Superior temporal gyrus (tissue), 1 donor: ENCODE results near the gene HOXD3.

ENCODE experiments used
- DNase-seq: peaks from one replicate; pipeline ENCODE4 v3.0.0-alpha.2; 2016; ENCODE audit errors: extremely low spot score

Gene HOXD3

GRCh38 chr2:176121190-176122051 lies 35.7 kb upstream of the HOXD3 start:
- DNase-seq, result no peak

- DNase-seq, result no peak
Observed at GRCh38 chr2:176122052-176122682, 34.9 kb upstream of the HOXD3 start.

GRCh38 chr2:176122683-176123410 lies 34.3 kb upstream of the HOXD3 start, which contains the start of gene HOXD9:
TSS of gene HOXD9 (plus strand) at chr2:176122719. CDS start at chr2:176122769, 50 bp downstream.
- no peak for DNase-seq

GRCh38 chr2:176123411-176124109 lies 33.5 kb upstream of the HOXD3 start:
- DNase-seq, result no peak

GRCh38 chr2:176124110-176124946 lies 32.8 kb upstream of the HOXD3 start:
- DNase-seq, result no peak

- DNase-seq, result no peak
Observed at GRCh38 chr2:176124947-176125771, 31.9 kb upstream of the HOXD3 start.

- DNase-seq, result no peak
Observed at GRCh38 chr2:176125772-176126054, 31.4 kb upstream of the HOXD3 start.

GRCh38 chr2:176126929-176127773 lies 30.0 kb upstream of the HOXD3 start:
- DNase-seq, result peak; percentile 91

- DNase-seq, result no peak
Observed at GRCh38 chr2:176127774-176128072, 29.4 kb upstream of the HOXD3 start.

- DNase-seq, result no peak
Observed at GRCh38 chr2:176128172-176128981, 28.7 kb upstream of the HOXD3 start.

- no peak for DNase-seq
Observed at GRCh38 chr2:176128982-176129796, 27.9 kb upstream of the HOXD3 start, which contains the start of gene HOXD8. TSS of gene HOXD8 (plus strand) at chr2:176129705. CDS start at chr2:176130367, 662 bp downstream.

- DNase-seq, result no peak
Observed at GRCh38 chr2:176129813-176130146, 27.3 kb upstream of the HOXD3 start.

GRCh38 chr2:176130147-176130956 lies 26.8 kb upstream of the HOXD3 start:
- DNase-seq, result no peak

- DNase-seq, result no peak
Observed at GRCh38 chr2:176130957-176131847, 25.9 kb upstream of the HOXD3 start.

GRCh38 chr2:176131848-176132158 lies 25.3 kb upstream of the HOXD3 start:
- DNase-seq, result no peak
